Osteocyte (in vitro differentiated cells): ENCODE results near the gene EPN3. TPM values are rescaled to one million over a fixed set of nuclear protein-coding genes. Genes with fewer than 3 reads are reported as not detected.
A peak's percentile ranks its signal among the peaks of the same experiment; 100 is the strongest.

Experiments used
- DNase-seq: peaks from one replicate; pipeline ENCODE4 v3.0.0; 2021; ENCODE audit warnings: mixed read lengths; ENCODE audit not compliant: unreplicated experiment; ENCODE audit errors: extremely low spot score
- H3K27ac Mint-ChIP-seq: one replicate; pipeline ENCODE4 v1.8.0; 2021; ENCODE audit warnings: mild to moderate bottlenecking, mixed read lengths; ENCODE audit not compliant: unreplicated experiment
- H3K27me3 Mint-ChIP-seq: one replicate; pipeline ENCODE4 v1.8.0; 2021; ENCODE audit warnings: mixed read lengths; ENCODE audit not compliant: unreplicated experiment
- H3K36me3 Mint-ChIP-seq: one replicate; pipeline ENCODE4 v1.8.0; 2021; ENCODE audit warnings: mixed read lengths; ENCODE audit not compliant: unreplicated experiment
- H3K4me1 Mint-ChIP-seq: one replicate; pipeline ENCODE4 v1.8.0; 2021; ENCODE audit warnings: mixed read lengths; ENCODE audit not compliant: unreplicated experiment
- H3K4me3 Mint-ChIP-seq: one replicate; pipeline ENCODE4 v1.8.0; 2021; ENCODE audit warnings: mild to moderate bottlenecking, moderate library complexity, mixed read lengths; ENCODE audit not compliant: unreplicated experiment
- H3K9me3 Mint-ChIP-seq: one replicate; pipeline ENCODE4 v1.8.0; 2021; ENCODE audit warnings: mixed read lengths; ENCODE audit not compliant: unreplicated experiment
- total RNA-seq: library from RNA; stranded (reverse); gene quantifications from 2 replicates; pipeline ENCODE4 v1.2.1, GENCODE V29; 2021
- TF ChIP-seq, protein P1 (sequence below): fragments of 200-600 bp; sonication (generic); IDR thresholded peaks from 2 replicates; pipeline ENCODE4 v1.5.0; 2021; ENCODE audit warnings: antibody characterized with exemption, mild to moderate bottlenecking, moderate library complexity

Gene EPN3
- total RNA-seq, 1 donor from 2014 or later = not detected

DNA sequence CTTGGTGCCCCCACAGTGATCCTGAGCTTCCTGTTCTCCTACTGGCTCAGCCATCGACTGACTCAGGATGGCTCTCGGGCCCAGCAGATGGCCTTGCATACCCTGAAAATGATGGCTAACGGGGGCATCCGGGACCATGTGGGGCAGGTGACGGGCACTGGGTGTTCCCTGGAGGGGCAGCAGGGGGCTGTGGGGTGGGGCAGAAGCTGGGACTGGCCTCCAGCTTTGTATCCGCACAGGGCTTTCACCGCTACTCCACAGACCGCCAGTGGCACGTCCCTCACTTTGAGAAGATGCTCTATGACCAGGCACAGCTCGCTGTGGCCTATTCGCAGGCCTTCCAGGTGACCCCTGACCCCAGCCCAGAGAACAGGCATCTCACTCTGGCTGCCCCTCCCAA lies 17.4 kb downstream of the EPN3 start:
- Mint-ChIP-seq H3K27me3 (no peaks in the 10 kb centered on the region), H3K27ac (no peak overlapping the region)

DNA sequence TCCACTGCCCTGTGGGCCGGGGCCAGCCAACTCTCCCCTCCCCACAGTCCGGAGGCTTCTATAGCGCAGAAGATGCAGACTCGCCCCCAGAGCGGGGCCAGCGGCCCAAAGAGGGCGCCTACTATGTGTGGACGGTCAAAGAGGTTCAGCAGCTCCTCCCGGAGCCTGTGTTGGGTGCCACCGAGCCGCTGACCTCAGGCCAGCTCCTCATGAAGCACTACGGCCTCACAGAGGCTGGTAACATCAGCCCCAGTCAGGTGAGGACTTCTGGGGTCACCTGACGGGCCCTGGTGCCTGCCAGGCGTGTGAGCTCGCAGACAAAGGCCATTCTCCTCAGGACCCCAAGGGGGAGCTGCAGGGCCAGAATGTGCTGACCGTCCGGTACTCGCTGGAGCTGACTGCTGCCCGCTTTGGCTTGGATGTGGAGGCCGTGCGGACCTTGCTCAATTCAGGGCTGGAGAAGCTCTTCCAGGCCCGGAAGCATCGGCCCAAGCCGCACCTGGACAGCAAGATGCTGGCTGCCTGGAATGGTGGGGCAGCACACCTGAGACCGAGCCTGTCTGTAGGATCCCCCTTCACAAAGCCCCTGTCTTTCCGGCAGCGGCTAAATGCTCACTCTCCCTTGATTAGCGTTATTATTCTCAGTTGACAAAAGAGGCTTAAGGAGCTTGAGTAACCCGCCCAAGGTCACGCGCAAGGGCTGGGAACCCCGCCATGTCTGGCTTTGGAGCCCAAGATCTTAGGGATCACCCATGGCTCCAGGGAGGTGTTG lies 18.3 kb downstream of the EPN3 start:
- Mint-ChIP-seq H3K36me3 (peaks cover 2% of the 10 kb centered on the region), H3K4me3 (no peak overlapping the region), H3K9me3 (no peaks in the 10 kb centered on the region), H3K4me1 (peaks cover 9% of the 10 kb centered on the region), H3K27me3 (no peaks in the 10 kb centered on the region), H3K27ac (no peak overlapping the region)
- TF ChIP-seq, protein P1, sequence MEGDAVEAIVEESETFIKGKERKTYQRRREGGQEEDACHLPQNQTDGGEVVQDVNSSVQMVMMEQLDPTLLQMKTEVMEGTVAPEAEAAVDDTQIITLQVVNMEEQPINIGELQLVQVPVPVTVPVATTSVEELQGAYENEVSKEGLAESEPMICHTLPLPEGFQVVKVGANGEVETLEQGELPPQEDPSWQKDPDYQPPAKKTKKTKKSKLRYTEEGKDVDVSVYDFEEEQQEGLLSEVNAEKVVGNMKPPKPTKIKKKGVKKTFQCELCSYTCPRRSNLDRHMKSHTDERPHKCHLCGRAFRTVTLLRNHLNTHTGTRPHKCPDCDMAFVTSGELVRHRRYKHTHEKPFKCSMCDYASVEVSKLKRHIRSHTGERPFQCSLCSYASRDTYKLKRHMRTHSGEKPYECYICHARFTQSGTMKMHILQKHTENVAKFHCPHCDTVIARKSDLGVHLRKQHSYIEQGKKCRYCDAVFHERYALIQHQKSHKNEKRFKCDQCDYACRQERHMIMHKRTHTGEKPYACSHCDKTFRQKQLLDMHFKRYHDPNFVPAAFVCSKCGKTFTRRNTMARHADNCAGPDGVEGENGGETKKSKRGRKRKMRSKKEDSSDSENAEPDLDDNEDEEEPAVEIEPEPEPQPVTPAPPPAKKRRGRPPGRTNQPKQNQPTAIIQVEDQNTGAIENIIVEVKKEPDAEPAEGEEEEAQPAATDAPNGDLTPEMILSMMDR = peak; percentile 89
- DNase-seq = peak; percentile 92

More for the DNA sequence above, 17.4 kb downstream of the EPN3 start:
- DNase-seq = no peak
- TF ChIP-seq, protein P1 = no peak
- H3K36me3 Mint-ChIP-seq = peaks cover 2% of the 10 kb centered on the region
- no peaks in the 10 kb centered on the region for H3K9me3 Mint-ChIP-seq
- H3K4me3 Mint-ChIP-seq = no peak overlapping the region
- peaks cover 9% of the 10 kb centered on the region for H3K4me1 Mint-ChIP-seq

DNA sequence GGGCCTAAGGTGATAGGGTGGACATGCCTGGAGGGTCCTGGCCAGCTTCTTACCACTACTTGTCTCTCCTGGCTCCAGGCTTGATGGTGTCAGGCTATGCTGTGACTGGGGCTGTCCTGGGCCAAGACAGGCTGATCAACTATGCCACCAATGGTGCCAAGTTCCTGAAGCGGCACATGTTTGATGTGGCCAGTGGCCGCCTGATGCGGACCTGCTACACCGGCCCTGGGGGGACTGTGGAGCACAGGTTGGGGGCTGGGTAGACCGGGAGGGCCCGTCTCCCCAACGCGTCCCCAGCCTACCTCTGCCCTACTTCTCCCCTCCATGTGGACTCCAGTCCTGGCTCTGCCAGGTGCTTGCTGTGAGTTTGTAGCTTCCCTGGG lies 18.9 kb downstream of the EPN3 start:
- TF ChIP-seq, protein P1 = no peak
- no peaks in the 10 kb centered on the region for H3K27me3 Mint-ChIP-seq
- no peak for DNase-seq
- H3K36me3 Mint-ChIP-seq = peaks cover 6% of the 10 kb centered on the region
- no peak overlapping the region for H3K27ac Mint-ChIP-seq
- H3K4me3 Mint-ChIP-seq = no peak overlapping the region
- no peaks in the 10 kb centered on the region for H3K9me3 Mint-ChIP-seq
- H3K4me1 Mint-ChIP-seq = peaks cover 9% of the 10 kb centered on the region

DNA sequence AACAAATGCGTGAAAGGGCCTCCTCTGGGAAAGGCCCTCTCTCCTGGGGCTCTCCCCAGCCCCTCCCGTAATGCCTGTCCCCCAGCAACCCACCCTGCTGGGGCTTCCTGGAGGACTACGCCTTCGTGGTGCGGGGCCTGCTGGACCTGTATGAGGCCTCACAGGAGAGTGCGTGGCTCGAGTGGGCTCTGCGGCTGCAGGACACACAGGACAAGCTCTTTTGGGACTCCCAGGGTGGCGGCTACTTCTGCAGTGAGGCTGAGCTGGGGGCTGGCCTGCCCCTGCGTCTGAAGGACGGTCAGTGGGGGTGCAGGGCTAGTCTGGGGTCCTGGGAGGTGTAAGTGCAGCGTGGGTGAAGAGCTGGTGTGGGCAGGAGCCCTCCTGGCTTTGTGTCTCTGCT lies 19.3 kb downstream of the EPN3 start:
- Mint-ChIP-seq H3K36me3 (peaks cover 6% of the 10 kb centered on the region), H3K4me3 (no peak overlapping the region), H3K4me1 (peaks cover 6% of the 10 kb centered on the region), H3K27ac (no peak overlapping the region), H3K27me3 (no peaks in the 10 kb centered on the region), H3K9me3 (no peaks in the 10 kb centered on the region)
- DNase-seq = no peak
- TF ChIP-seq, protein P1 = no peak

DNA sequence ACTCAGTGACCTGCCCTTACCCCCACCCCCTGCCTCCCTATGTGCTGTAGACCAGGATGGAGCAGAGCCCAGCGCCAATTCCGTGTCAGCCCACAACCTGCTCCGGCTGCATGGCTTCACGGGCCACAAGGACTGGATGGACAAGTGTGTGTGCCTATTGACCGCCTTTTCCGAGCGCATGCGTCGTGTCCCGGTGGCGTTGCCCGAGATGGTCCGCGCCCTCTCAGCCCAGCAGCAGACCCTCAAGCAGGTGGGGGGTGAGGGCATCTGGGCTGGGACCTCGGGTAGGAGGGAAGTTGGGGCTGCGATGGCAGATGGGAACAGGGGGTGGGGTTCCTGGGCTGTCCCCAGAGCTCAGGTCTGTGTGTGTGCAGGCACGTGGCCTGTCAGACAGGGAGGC lies 21.7 kb downstream of the EPN3 start:
- TF ChIP-seq, protein P1 = no peak
- Mint-ChIP-seq H3K4me1 (peaks cover 6% of the 10 kb centered on the region), H3K36me3 (peaks cover 6% of the 10 kb centered on the region), H3K4me3 (no peak overlapping the region), H3K27me3 (peaks cover 15% of the 10 kb centered on the region), H3K9me3 (no peaks in the 10 kb centered on the region), H3K27ac (no peak overlapping the region)
- no peak for DNase-seq
